Spinal cord (tissue), 10 donors: ENCODE measurements around the gene SRD5A1. TPM values are rescaled to one million over a fixed set of nuclear protein-coding genes. Genes with fewer than 3 reads are reported as not detected.
"Not testable (repeated sequence)": the region's sequence is repeated elsewhere in the genome, so short reads cannot be mapped to it uniquely, and the experiment has no call there.

Experiments used
- DNase-seq, 6 donors: peaks; one replicate each; pipeline versions ENCODE4 v3.0.0 to v3.0.0-alpha.2; 2013 to 2015; ENCODE audit warnings: low spot score in 6 of 6, low read depth in 4 of 6
- H3K27ac ChIP-seq: one replicate; pipeline ENCODE4 v1.5.1; 2013; ENCODE audit warnings: low read depth, low read length, control low read depth
- H3K27me3 ChIP-seq: one replicate; pipeline ENCODE4 v1.6.1; 2013; ENCODE audit warnings: low read length; ENCODE audit not compliant: control insufficient read depth, insufficient read depth
- H3K36me3 ChIP-seq: one replicate; pipeline ENCODE4 v1.6.1; 2013; ENCODE audit warnings: low read length; ENCODE audit not compliant: control insufficient read depth, insufficient read depth
- H3K4me1 ChIP-seq: one replicate; pipeline ENCODE4 v1.6.1; 2013; ENCODE audit warnings: low read length; ENCODE audit not compliant: control insufficient read depth, insufficient read depth
- H3K4me3 ChIP-seq: one replicate; pipeline ENCODE4 v1.5.1; 2013; ENCODE audit warnings: low read depth, low read length, control low read depth
- H3K9me3 ChIP-seq: one replicate; pipeline ENCODE4 v1.6.1; 2013; ENCODE audit warnings: low read length; ENCODE audit not compliant: control insufficient read depth, insufficient read depth
- WGBS: methylation state at CpG from one replicate; pipeline ENCODE4 v1.1.5; 2013; ENCODE audit warnings: missing lambda C conversion rate; ENCODE audit not compliant: insufficient coverage; 5-methylcytosine and 5-hydroxymethylcytosine counted together
- polyA plus RNA-seq, 2 donors: library from polyadenylated mRNA; unstranded; fragments of 120-200 nt; gene quantifications; one replicate each; pipeline ENCODE4 v1.2.1, GENCODE V29; 2013; ENCODE audit not compliant: insufficient read length in 2 of 2
- total RNA-seq, 2 donors: library from RNA; depleted of rRNA in 1 of 2; stranded (reverse); fragments of 120-200 nt in 1 of 2; fragments of >200 nt in 1 of 2; gene quantifications; one replicate each; pipeline versions ENCODE4 v1.2.3 to v1.2.4, GENCODE V29; 2013 to 2014
- donor health status: healthy.

SRD5A1 gene
- total and polyA plus RNA-seq, 4 donors: 14.3 to 58.2 (median 50.4) TPM

DNA sequence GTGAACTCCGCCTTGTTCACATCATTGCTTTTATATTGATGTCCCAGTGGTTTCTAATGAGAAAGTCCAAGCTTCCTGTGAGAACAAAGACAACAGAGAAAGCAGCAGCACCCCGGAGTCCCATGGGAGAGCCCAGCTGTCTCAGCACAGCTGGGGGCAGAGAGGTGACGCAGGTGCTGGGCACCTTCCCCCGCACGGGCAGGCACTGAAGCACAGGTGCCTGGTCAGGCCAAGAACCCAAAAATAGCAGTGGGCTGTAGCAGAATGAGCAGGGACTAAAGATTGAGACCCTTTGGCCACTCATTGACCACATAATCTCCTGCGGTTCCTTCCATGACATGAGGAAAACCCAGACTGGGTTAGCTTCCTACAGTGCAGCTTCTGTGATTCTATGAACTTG, 18.8 kb downstream of the SRD5A1 start:
- Histone ChIP-seq H3K36me3 (peaks cover 12% of the 10 kb centered on the region), H3K4me1 (no peaks in the 10 kb centered on the region), H3K9me3 (peaks cover 3% of the 10 kb centered on the region), H3K27me3 (no peaks in the 10 kb centered on the region), H3K27ac (no peak overlapping the region), H3K4me3 (no peak overlapping the region)
- DNase-seq: no peak
- 93% methylated on average over 5 of the region's 6 CpGs for WGBS

DNA sequence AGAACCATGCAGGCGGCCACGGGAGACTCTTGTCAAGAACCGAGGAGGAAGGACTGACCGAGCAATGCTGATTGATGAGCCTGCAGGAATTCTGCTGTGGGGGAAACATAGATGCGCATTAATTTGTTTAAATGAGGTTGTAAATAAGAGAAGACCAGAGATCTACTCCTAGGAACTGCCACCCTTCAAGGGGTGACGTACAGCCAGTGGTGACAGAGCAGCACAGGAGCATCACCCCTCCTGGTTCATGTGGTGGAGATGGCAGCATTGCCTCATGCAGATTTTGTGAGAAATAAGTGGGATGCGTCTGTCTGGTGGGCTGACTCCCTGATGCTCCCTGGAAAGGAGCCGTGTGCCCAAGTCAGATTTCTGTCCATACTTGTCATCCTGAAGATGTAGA, 22.2 kb downstream of the SRD5A1 start:
- H3K4me1 ChIP-seq: no peaks in the 10 kb centered on the region
- peaks cover 27% of the 10 kb centered on the region for H3K36me3 ChIP-seq
- no peaks in the 10 kb centered on the region for H3K27me3 ChIP-seq
- no peak overlapping the region for H3K4me3 ChIP-seq
- 85% methylated on average over 7 of the region's 8 CpGs for WGBS
- H3K27ac ChIP-seq: no peak overlapping the region
- peaks cover 2% of the 10 kb centered on the region for H3K9me3 ChIP-seq
- DNase-seq: no peak

DNA sequence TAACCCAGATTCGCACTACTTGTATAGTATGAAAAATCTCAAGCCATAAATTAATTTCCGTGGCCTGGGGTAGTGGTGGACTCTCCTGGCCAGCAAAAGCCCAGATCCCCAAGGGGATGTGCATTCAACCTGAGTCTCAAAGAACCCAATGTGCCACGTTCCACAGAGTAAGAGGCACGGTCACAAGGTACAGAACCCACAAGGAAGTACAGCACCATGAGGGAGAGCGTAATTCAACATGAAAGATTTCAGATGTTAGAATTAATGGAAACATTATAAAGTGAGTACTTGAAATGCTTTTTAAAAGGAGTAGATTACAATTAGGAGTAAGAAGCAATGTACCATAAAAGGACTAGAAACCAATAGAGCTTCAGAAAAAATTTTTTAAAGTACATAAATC, 23.4 kb downstream of the SRD5A1 start:
- no peak for DNase-seq
- H3K27ac ChIP-seq: no peak overlapping the region
- H3K27me3 ChIP-seq: no peaks in the 10 kb centered on the region
- peaks cover 27% of the 10 kb centered on the region for H3K36me3 ChIP-seq
- no peak overlapping the region for H3K4me3 ChIP-seq
- H3K9me3 ChIP-seq: peaks cover 2% of the 10 kb centered on the region
- 89% methylated on average over 3 of the region's 5 CpGs for WGBS
- no peaks in the 10 kb centered on the region for H3K4me1 ChIP-seq

DNA sequence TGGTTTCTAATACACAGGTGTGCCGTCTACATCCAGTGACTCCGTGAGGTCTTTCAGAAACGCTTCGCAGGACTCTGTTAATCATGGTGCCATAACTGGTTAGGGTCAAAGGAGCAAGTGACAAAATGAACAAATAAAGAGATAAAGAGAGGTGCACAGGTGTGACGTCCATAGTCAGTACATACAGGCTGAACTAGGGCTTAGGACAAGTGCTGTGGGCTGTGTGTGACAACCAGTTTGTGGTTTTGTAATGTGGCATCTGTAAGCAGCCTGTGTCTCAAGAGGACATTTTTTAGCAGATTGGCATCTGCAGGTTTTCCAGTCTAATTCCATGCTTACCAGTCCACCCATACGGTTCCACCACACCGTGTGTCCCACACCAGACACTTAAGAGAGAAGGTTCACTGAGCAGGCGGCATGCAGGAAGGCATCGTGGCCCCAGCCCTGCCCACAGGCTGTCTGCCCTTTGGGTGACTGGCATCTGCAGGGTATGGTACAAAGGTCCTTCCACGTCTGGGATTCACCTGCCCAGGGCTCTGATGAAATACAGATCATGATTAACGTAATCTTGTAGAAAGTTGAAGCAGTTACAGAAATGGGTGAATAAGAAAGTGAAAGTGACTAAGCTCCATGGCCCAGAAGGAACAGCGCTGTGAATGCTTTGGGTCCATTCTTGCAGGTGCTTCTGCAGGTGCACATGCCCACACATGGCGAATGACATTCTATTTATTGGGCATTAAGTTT, 26.9 kb downstream of the SRD5A1 start:
- Histone ChIP-seq H3K9me3 (peaks cover 2% of the 10 kb centered on the region), H3K27ac (no peak overlapping the region), H3K36me3 (peaks cover 34% of the 10 kb centered on the region), H3K27me3 (no peaks in the 10 kb centered on the region), H3K4me1 (no peaks in the 10 kb centered on the region), H3K4me3 (no peak overlapping the region)
- DNase-seq: no peak
- WGBS: 91% methylated on average over 12 of the region's 13 CpGs

DNA sequence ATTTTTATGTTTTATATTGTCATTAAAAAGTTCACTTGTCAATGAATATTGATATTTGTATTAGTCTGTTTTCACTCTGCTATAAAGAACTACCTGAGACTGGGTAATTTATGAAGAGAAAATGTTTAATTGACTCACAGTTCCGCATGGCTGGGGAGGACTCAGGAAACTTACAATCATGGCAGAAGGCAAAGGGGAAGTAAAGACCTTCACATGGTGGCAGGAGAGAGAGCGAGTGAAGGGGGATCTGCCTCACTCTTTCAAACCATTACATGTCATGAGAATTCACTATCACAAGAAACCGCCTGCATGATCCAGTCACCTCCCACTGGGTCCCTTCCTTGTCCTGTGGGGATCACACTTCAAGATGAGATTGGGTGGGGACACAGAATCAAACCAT, 27.4 kb downstream of the SRD5A1 start:
- H3K36me3 ChIP-seq: peaks cover 35% of the 10 kb centered on the region
- H3K27me3 ChIP-seq: no peaks in the 10 kb centered on the region
- WGBS: no CpG with 5 or more reads among the region's 3 CpGs
- DNase-seq: no peak
- no peak overlapping the region for H3K4me3 ChIP-seq
- H3K4me1 ChIP-seq: no peaks in the 10 kb centered on the region
- no peak overlapping the region for H3K27ac ChIP-seq
- H3K9me3 ChIP-seq: peaks cover 2% of the 10 kb centered on the region

DNA sequence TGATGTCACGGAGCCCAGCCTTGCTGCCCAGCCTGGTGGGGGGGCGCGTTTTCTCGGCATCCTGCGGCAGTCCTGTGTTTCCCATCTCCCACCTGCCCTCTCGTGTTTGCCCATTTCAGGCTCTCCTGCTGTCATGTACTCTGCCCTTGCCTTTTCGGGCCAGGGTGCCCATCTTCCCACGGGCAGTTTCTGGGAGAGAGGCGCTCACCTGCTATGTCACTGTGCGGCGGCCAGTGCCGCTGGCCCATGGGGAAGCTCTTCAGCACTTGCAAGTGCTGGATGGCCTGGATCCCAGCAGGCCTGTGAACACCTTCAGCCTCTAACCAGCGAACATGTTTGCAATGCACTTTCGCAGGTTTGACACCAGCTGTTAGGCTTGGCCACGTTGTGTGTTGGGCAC, 33.5 kb downstream of the SRD5A1 start:
- no peak for DNase-seq
- 96% methylated on average over 15 of the region's 15 CpGs for WGBS
- Histone ChIP-seq H3K27me3 (no peaks in the 10 kb centered on the region), H3K9me3 (no peaks in the 10 kb centered on the region), H3K4me3 (no peak overlapping the region), H3K27ac (no peak overlapping the region), H3K36me3 (peaks cover 23% of the 10 kb centered on the region), H3K4me1 (no peaks in the 10 kb centered on the region)

DNA sequence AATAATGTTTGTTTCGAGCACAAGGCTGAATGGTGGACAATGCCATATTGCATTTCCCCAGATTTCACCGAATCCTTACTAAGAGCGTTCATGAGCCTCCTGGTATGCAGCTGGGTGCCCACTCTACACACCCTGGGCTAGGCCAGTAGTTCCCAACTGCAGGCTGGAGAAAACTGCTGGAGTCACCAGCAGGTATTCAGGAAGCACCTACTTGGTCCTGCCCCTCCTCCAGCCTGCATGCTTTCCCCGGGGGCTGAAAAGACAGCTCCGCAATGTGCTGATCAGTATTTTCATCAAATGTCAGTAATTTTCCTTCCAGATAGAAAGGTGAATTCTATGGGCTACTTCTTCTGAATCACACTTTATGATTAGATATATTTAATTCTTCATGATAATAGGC, 34.4 kb downstream of the SRD5A1 start:
- WGBS: 100% methylated on average over 3 of the region's 5 CpGs
- H3K9me3 ChIP-seq: no peaks in the 10 kb centered on the region
- no peak overlapping the region for H3K4me3 ChIP-seq
- no peaks in the 10 kb centered on the region for H3K27me3 ChIP-seq
- H3K27ac ChIP-seq: no peak overlapping the region
- no peak for DNase-seq
- H3K4me1 ChIP-seq: no peaks in the 10 kb centered on the region
- peaks cover 19% of the 10 kb centered on the region for H3K36me3 ChIP-seq

DNA sequence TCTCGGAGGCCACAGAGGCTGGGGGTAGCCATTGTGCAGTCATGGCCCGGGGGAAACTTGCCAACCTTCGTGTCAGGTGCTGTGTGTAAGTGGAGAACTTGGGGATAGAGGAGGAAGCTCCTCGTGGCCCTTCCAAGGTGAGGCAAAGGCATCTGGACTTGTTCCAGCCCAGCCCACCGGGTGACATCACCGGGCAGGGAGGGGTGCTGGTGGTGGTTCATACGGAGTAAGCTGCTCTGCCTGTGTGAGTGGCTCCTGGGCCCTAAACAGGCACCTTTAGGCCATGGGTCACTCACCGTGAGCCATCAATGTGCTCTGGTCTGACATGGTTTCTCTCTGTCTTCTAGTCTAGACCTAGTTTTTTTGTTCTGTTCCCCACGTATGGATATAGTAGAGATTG, 35.5 kb downstream of the SRD5A1 start:
- not testable (repeated sequence) for H3K4me3 ChIP-seq, DNase-seq, H3K9me3 ChIP-seq, H3K27ac ChIP-seq, H3K27me3 ChIP-seq, H3K4me1 ChIP-seq
- H3K36me3 ChIP-seq: peaks cover 19% of the 10 kb centered on the region
- WGBS: 71% methylated on average over 7 of the region's 9 CpGs

DNA sequence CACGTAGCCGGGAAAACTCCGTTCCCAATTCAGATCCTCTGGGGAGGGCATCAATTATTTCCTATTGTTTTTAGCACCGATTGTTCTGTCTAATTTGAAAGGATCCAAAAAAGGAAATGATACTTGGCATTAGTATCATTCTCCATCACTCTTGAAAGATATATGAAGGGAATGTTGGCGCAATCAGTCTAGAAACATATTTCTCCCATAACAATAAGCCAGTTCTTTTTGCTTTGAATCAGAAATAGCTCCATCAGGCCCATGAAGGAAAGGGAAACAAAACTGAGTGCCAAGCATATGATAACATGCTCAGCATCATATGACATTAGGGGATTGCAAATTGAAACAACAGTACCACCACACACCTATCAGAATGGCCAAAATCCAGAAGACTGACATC, 39.8 kb downstream of the SRD5A1 start:
- Histone ChIP-seq H3K4me1 (no peaks in the 10 kb centered on the region), H3K27me3 (no peaks in the 10 kb centered on the region), H3K9me3 (no peaks in the 10 kb centered on the region), H3K36me3 (peaks cover 4% of the 10 kb centered on the region), H3K27ac (no peak overlapping the region), H3K4me3 (no peak overlapping the region)
- no CpG with 5 or more reads among the region's 5 CpGs for WGBS
- DNase-seq: no peak

DNA sequence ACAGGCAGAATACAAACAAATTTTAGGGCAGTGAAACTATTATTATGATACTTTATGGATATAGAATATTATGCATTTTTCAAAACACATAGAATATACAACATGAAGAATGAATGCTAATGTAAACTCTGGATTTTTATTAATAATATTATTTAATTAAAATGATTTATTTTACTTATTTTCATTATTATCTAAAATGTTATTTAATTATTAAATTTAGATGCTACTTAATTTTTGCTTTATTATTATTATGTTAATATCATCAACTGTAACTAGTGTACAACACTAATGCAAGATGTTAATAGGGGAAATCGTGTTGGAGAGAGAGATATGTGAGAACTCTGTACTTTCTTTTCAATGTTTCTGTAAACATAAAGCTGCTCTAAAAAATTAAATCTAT, 40.7 kb downstream of the SRD5A1 start:
- Histone ChIP-seq H3K4me3 (no peak overlapping the region), H3K36me3 (no peaks in the 10 kb centered on the region), H3K27ac (no peak overlapping the region), H3K27me3 (no peaks in the 10 kb centered on the region), H3K4me1 (no peaks in the 10 kb centered on the region), H3K9me3 (no peaks in the 10 kb centered on the region)
- no CpG with 5 or more reads among the region's 1 CpG for WGBS
- no peak for DNase-seq
